NOMO-1 treated with DMSO at 0.1 percent for 48 hours (cell line): ENCODE results near the gene SIGLEC7.
A peak's percentile ranks its signal among the peaks of the same experiment; 100 is the strongest.

Experiments used
- DNase-seq: peaks from one replicate; lab custom pipeline; 2025; ENCODE audit not compliant: unreplicated experiment; lab: John Stamatoyannopoulos, UW

SIGLEC7 gene

DNA sequence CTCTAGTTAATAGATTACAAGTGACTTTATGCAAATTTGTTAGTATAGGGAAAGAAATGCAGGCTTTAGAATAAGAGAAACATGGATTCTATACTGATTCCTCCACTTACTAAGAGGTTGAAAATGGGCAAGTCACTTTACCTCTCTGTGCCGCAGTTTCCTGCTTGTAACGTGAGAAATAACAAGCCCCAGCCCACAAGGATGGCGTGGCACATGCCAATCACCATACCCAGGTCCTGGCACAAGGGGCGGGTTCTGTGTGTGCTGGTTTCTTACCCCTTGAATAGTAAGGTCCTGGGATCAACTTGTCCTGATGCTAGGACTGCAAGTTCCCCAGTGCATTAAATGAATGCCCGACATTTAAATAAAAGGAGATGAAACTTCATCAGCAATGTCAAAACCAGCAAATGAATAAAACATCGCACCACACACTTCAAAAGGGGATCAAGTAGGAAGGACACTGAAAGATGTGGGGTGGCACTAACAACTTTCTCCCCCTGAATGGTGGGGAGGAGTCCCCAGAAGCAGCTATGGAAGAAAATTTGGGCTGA, 25.3 kb upstream of the SIGLEC7 start:
- DNase-seq: no peak

DNA sequence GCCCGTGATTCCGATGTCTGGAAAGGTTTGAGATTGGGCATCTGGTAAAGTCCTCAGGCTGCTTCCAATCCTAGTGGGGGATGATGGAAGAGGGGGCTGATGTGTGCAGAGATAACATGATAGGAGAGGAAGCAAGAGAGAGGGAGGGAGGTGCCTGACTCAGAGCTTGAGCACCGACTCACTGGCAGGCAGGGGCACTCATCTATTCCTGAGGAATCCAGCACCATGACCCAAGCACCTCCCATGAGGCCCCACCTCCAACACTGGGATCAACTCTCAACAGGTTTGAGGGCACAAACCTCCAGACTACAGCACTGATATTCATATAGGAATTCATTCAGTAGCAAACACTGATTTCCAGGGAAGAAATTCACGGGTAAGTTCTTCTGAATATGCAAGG, 23.0 kb upstream of the SIGLEC7 start:
- no peak for DNase-seq

DNA sequence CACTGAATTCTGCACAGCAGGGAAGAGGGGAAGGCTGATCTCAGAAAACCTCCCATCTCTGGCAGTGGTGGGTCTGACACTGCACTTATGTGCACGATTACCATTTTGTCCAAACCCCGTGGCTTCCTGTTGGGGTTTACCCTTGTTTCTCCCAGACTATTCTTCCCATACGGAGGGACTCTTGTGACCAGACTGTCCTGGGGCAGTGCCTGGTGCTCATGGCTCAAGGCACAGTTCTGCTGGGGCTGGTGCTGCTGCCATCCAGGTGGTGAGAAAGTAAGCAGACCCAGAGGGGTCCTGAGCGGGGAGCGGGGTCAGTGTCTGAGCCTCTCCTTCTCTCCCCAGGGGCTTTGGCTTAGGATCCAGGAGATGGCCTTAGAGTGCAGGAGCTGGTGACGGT, 22.5 kb upstream of the SIGLEC7 start:
- DNase-seq: no peak

DNA sequence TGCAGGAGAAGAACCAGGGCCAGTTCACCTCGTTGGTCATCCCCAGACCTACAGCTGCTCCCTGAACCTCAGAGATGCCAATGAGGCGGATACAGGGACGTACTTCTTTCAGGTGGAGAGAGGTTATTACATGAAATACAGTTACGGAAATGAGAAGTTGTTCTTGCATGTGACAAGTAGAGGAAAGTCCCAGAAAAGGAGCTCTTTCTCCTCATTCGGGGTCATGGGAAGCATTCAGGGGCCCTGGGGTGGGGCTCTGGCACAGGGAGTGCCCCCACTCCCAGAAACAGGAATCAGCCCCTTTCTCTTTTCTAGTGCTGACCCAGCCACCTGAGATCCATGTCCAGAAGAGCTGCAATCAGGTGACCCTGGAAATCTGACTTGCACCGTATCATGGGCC, 21.9 kb upstream of the SIGLEC7 start:
- DNase-seq: no peak

DNA sequence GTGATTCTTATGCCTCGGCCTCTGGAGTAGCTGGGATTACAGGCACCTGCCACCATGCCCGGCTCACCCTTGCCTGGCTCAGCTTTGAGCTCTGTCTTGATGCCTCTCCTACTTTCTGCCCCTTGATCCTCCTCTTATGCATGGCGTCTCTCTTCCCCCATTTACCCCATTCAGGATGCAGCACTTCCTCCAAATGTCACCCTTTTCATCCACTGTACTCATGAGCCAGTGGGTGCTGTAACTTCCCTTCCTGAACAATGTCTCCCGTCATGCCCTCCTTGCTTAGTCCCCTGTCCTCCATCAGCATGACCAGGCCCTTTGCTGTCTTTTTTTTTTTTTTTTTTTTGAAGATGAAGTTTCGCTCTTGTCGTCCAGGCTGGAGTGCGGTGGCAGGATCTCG, 20.8 kb upstream of the SIGLEC7 start:
- DNase-seq: no peak

DNA sequence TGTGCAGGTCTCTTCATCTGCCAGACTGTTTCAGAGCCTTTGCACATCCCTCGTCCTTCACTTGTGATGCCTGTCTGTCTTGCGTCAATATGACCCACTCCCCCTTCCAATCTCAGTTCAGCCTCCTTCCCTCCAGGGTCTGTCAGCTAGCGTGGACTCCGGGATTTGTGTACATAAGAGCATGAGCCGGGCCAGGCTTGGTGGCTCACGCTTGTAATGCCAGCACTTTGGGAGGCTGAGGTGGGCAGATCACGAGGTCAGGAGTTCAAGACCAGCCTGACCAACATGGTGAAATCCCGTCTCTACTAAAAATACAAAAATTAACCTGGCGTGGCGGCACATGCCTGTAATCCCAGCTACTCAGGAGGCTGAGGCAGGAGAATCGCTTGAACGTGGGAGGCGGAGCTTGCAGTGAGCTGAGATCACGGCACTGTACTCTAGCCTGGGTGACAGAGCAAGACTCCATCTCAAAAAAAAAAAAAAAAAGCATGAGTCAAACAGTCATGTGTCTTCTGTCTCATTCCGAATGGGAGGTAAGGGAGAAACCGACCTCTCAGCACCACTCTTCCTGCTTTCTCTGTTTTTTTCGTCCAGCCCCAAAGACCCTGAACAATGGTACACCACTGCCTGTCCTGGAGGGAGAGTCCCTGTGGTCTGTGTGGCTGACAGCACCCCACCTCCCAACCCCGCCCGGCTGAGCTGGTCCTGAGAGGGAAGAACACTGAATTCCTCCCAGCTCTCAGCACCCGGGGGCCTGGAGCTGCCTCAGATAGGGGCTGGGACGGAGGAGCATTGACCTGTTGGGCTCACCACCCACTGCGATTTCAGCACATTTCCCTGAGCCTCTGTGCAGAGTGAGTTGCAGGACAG, 19.8 kb upstream of the SIGLEC7 start:
- no peak for DNase-seq

DNA sequence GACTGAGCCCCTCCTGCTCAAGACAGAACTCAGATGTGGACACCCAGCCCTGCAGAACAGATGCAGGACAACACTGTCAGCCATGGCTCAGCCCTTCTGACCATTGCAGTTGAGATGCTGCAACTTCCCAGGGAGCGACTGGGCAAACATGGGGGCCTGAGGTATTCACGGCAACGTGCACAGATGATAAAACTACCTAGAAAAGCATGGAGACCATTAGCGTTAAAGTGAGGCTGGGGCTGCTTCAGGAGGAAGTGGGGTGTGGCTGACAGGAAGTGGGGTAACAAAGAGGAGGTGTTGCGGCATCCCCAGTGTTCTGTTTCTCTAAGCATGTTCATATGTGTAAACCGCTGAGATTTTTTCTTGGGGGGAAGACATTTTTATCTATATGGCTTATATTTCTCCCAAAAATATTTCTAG, 18.7 kb upstream of the SIGLEC7 start:
- peak; percentile 90 for DNase-seq

DNA sequence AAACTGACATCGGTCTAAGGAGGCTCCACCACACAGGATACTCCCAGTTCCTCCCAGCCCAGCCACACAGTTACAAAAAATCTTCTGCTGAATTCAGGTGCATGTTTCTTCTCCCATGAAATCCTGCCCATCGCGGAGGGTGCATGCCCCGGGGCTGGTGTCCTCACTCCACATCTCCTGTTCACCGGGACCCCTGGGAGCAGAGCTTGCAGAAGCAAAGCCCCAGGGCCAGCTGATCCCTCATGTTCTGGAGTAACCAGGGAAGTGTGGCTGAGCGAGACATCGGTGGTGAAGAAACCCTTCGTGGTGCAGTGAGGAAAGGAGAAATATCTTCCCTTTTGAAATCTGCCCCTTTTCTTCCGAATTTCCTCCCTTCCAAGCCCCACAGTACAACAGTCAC, 18.3 kb upstream of the SIGLEC7 start:
- no peak for DNase-seq

DNA sequence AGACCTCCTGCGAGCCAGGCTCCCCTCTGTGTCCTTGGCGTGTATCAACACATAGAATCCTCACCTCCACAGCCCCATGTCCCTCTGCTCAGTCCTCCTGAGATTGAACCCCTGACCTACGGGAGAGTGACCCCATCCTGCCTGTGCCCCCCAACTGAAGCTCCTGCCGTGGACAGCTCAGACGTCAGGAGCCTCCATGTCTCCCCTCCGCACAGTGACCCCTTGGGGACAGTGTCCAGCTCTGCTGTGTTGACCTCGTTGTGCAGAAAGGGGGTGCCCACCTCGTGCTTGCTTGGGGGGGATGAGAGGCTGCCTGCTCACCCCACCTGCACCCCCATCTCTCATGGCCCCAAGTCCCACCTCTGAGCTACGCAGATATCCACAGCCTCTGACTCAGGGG, 17.9 kb upstream of the SIGLEC7 start:
- no peak for DNase-seq

DNA sequence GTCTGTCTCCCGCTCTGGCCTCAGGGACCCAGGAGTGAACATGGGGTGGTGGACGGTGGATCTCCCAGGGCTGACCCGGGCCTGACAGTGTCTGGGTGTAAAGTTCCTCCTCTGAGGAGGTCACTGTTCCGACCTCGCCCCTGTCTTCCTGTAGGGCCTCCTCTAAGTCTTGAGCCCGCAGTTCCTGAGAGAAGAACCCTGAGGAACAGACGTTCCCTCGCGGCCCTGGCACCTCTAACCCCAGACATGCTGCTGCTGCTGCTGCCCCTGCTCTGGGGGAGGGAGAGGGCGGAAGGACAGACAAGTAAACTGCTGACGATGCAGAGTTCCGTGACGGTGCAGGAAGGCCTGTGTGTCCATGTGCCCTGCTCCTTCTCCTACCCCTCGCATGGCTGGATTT, 17.4 kb upstream of the SIGLEC7 start, which contains the start of gene SIGLEC9:
SIGLEC9 (plus strand) TSS at position 178 of the 400 bp plus-strand sequence; CDS start at position 247, 69 bp downstream.
- peak; percentile 10 for DNase-seq

DNA sequence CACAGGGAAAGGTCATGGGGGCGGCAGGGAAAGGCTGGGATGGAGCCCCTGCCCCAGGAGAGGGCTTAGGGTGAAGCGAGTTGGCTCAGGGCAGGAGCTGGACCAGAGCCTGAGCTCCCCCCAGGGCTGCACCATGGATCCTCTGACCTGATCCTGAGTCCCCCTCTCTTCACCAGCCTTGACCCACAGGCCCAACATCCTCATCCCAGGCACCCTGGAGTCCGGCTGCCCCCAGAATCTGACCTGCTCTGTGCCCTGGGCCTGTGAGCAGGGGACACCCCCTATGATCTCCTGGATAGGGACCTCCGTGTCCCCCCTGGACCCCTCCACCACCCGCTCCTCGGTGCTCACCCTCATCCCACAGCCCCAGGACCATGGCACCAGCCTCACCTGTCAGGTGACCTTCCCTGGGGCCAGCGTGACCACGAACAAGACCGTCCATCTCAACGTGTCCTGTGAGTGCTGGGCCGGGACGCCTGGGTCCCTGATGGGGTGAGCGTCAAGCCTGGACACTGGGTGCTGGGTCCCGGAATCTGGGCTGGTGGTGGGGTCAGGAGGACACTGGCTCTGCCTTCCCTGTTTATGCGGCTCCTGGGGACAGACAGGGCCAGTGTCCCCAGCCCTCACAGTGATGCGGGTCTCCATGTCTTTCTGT, 16.6 kb upstream of the SIGLEC7 start:
- DNase-seq: no peak

DNA sequence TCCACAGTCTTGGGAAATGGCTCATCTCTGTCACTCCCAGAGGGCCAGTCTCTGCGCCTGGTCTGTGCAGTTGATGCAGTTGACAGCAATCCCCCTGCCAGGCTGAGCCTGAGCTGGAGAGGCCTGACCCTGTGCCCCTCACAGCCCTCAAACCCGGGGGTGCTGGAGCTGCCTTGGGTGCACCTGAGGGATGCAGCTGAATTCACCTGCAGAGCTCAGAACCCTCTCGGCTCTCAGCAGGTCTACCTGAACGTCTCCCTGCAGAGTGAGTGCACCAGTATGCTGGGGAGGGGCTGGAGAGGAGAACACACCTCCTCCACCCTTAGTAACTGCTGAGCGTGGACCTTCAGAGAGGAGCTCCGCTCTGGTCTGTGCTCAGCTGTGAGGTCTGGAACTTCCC, 15.1 kb upstream of the SIGLEC7 start:
- DNase-seq: no peak

DNA sequence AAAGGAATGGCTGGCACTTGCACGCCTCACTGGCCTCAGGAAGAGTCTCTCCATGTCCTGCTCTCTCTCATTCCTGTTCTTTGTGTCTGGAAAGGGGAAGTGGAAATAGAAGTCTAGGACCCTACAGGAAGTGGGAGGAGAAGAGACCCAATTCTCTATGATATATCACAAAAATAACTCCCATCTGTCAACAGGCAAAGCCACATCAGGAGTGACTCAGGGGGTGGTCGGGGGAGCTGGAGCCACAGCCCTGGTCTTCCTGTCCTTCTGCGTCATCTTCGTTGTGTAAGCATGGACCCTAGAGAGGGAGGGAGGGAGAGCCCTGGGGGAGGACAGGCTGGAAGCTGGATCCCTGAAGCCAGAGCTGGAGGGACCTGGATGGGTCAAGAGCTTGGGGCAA, 14.3 kb upstream of the SIGLEC7 start:
- DNase-seq: peak; percentile 93

DNA sequence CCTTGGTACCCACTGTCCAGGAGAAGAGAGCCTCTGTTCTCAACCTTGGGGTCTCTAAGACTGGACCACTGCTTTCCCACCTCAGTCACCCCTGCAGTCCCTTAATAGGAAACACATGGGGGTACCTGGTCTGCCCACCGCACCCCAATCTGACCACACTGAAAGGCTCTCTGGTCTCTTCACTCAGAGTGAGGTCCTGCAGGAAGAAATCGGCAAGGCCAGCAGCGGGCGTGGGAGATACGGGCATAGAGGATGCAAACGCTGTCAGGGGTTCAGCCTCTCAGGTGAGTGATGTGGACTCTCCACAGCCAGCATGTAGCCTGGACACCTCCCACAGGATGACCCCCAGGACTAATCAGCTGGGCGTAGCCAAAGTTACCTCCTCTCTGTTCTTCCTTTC, 13.9 kb upstream of the SIGLEC7 start:
- DNase-seq: no peak

DNA sequence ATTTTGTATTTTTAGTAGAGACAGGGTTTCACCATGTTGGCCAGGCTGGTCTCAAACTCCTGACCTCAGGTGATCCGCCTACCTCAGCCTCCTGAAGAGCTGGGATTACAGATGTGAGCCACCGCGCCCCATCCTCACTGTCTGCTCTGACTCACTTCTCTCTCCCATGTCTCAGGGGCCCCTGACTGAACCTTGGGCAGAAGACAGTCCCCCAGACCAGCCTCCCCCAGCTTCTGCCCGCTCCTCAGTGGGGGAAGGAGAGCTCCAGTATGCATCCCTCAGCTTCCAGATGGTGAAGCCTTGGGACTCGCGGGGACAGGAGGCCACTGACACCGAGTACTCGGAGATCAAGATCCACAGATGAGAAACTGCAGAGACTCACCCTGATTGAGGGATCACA, 12.4 kb upstream of the SIGLEC7 start:
- DNase-seq: no peak

DNA sequence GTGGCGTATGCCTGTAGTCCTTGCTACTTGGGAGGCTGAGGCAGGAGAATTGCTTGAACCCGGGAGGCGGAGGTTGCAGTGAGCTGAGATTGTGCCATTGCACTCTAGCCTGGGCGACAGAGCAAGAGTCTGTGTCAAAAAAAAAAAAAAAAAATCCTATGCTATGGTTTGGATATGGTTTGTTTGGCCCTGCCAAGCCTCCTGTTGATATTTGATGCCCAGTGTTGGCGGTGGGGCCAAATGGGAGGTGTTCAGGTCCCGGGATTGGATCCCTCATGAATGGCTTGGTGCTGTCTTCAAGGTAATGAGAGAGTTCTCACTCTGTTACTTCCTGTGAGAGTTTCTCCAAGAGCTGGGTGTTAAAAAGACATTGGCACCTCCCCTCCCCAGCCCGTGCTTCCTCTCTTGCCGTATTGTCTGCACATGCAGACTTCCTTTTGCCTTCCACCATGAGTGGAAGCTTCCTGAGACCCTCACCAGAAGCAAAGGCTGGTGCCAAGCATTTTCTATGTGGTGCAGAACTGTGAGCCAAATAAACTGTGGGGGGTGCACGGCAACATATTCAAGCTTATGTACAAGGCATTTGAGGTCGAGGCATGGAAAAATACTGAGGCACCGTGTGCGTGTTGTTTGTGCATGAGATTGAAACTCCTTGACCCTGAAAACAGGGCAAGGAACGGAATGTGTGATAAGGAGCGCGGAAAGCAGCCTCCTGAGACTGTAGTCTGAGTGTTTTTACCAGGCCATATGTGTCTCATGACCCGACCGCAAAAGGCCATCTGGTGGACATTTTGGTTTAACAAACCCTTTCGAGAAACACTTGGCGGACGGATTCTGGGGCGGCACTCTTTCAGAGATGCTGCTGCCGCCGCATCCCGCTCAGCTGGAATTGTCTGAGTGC, 10.1 kb upstream of the SIGLEC7 start:
- DNase-seq: peak; percentile 68

DNA sequence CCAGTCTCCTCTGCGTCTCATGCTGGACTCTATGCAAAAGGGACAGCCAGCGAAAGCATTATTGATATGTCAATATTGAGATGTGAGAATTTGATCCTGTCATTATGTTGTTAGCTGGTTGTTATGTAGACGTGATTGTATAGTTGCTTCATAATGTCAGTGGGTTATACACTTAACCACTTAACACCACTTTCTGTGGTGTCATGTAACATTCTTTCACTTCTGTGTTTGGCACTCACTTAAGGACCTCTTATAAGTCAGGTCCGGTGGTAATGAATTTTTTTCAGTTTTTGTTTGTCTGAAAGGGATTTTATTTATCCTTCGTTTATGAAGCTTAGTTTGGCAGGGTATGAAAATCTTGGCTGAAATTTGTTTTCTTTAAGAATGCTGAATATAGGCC, 7.1 kb upstream of the SIGLEC7 start:
- peak; percentile 73 for DNase-seq

DNA sequence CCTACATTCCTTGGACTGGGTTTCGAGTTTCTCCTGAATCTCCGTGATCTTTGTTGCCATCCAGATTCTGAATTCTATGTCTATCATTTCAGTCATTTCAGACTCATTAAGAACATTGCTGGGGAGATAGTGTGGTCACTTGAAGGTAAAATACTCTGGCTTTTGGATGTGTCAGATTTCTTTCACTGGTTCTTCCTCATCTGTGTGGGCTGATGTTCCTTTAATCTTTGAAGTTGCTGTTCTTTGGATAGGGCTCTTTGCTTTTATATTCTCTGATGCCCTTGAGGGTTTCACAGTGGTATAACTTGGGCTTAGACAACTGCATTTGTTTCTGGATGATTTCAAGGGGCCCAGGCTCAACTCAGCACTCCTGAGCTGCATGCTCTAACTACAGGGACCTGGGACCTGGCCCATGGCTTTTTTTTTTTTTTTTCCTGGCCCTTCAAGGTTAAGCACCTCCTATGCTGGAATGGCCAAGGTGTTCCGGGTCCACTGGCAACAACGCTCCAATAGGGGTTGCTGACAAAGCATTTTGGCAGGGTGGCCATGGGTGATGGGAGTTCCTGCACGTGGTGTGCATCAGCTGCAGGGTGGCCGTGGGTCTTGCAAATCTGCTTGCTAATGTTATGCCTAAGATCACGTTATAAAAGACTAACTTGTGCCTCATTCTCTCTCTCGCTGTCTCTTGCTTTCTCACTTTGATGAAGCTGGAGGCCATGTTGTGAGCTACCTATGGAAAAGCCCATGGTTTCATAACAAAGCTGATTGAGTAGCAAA, 5.9 kb upstream of the SIGLEC7 start:
- no peak for DNase-seq

DNA sequence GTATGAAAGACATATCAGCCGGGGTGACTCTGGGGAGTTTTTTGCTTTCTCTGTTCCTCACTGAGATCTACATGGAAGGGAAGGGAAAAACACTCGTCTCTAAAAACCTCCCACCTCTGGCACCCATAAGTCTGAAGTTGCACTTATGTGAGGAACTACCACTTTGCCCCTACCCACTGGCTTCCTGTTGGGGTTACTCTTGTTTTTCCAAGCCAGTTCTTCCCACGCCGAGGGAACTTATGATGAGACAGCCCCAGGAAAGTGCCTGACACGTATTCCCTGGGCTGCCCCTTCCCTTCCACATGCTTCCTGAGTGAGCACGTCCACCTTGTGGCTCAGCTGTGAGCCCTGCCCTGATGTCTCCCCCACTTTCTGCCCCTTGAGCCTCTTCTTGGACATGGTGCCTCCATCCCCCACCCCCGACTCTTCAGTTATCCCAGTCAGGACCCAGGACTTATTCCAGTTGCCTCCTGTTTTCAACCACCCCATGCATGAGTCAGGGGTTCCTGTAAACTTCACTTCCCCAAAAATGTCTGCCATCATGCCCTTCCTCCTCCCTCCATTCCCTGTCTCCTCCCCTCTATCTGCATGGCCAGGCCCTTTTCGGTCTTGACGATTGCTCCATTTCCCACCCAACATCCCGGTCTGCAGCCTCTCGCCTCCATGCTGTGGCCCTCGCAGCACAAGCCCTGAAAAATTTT, 5.1 kb upstream of the SIGLEC7 start:
- DNase-seq: peak; percentile 83
